Measurements from ENCODE around the gene LRRK1.

DNA sequence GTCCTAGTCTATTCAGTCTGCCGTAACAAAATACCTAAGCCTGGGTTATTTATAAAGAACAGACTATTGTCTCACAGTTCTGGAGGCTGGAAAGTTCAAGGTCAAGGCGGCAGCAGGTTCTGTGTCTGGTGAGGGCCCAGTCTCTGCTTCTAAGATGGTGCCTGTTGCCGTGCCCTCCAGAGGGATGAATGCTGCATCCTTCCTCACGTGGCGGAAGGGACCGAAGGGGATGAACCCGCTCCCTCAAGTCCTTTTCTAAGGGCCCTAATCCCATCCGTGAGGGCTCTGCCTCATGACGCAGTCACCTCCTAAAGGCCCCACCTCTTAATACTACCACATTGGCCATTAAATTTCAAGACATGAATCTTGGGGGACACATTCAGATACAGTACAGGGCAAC, 199.0 kb downstream of the LRRK1 start:
- TF ChIP-seq, protein P1, sequence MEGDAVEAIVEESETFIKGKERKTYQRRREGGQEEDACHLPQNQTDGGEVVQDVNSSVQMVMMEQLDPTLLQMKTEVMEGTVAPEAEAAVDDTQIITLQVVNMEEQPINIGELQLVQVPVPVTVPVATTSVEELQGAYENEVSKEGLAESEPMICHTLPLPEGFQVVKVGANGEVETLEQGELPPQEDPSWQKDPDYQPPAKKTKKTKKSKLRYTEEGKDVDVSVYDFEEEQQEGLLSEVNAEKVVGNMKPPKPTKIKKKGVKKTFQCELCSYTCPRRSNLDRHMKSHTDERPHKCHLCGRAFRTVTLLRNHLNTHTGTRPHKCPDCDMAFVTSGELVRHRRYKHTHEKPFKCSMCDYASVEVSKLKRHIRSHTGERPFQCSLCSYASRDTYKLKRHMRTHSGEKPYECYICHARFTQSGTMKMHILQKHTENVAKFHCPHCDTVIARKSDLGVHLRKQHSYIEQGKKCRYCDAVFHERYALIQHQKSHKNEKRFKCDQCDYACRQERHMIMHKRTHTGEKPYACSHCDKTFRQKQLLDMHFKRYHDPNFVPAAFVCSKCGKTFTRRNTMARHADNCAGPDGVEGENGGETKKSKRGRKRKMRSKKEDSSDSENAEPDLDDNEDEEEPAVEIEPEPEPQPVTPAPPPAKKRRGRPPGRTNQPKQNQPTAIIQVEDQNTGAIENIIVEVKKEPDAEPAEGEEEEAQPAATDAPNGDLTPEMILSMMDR (IDR thresholded peaks at IDR 0.05), result no peak
- TF ChIP-seq EP300 (IDR thresholded peaks at IDR 0.05), result no peak
- TF ChIP-seq POLR2A (IDR thresholded peaks at IDR 0.05), result no peak
- no peak for TF ChIP-seq POLR2AphosphoS5 (IDR thresholded peaks at IDR 0.05)

Data from stomach (tissue), 4 donors.